K562 (cell line): ENCODE results near the gene WWOX. TPM values are rescaled to one million over a fixed set of nuclear protein-coding genes. Genes with fewer than 3 reads are reported as not detected.

Experiments
- ATAC-seq: fragments of 200-7000 bp; cut with Tn5 transposase; 3 replicates; pipeline ENCODE4 v1.9.1; 2020; ENCODE audit warnings: moderate library complexity
- BruUV-seq: library from RNA; stranded (reverse); fragments of 400-500 nt; replicated peaks from 2 replicates; lab custom pipeline; 2021; lab: Mats Ljungman, UMichigan
- CTCF ChIA-PET: fragments of 300-600 bp; formaldehyde crosslinking; extraction: SDS; loops from one replicate; lab custom pipeline; 2021; ENCODE audit warnings: low intra/inter-chr PET ratio; lab: Yijun Ruan, JAX
- POLR2A ChIA-PET: fragments of 300-600, 350-650 bp; sonication (Branson Sonifier 250); formaldehyde crosslinking; extraction: SDS; loops from one replicate; lab custom pipeline; 2021; ENCODE audit warnings: antibody characterized with exemption, inconsistent platforms; lab: Yijun Ruan, JAX
- DNase-seq, 4 experiments: peaks; one replicate each; pipeline versions ENCODE4 v3.0.0 to v3.0.0-alpha.2; 2011 to 2018; ENCODE audit warnings: low spot score in 3 of 4, mixed read lengths in 3 of 4; ENCODE audit errors: extremely low read depth in 1 of 4
- FAIRE-seq: peaks from 2 replicates; lab custom pipeline; 2011; peaks lifted over from hg19 to GRCh38; lab: Jason Lieb, UNC
- H2AFZ ChIP-seq: 2 replicates; pipeline ENCODE4 v1.6.0; 2011; ENCODE audit warnings: low read depth, low read length, control low read depth, inconsistent platforms
- H3K27ac ChIP-seq: fragments of 200-600 bp; 3 replicates; pipeline ENCODE4 v1.8.0; 2011; ENCODE audit warnings: low read depth, mild to moderate bottlenecking, control low read depth, inconsistent platforms, low read length, moderate library complexity, mixed read lengths; ENCODE audit errors: extremely low read depth
- H3K27me3 ChIP-seq, 2 experiments: fragments of 300-600 bp in 1 of 2; 2 replicates in 1 of 2; 3 replicates in 1 of 2; pipeline versions ENCODE4 v1.6.0 to v1.8.0; 2011; ENCODE audit warnings: inconsistent platforms in 2 of 2, low read length in 2 of 2, mild to moderate bottlenecking in 1 of 2, mixed read lengths in 1 of 2, moderate library complexity in 1 of 2; ENCODE audit not compliant: control insufficient read depth in 2 of 2, insufficient read depth in 2 of 2
- H3K36me3 ChIP-seq: fragments of 300-600 bp; 3 replicates; pipeline ENCODE4 v1.8.0; 2011; ENCODE audit warnings: mild to moderate bottlenecking, low read length, inconsistent platforms; ENCODE audit not compliant: control insufficient read depth, insufficient read depth
- H3K4me1 ChIP-seq, 2 experiments: fragments of 200-600 bp in 1 of 2; replicated peaks in 1 of 2; 2 replicates in 1 of 2; 3 replicates in 1 of 2; pipeline versions ENCODE4 v1.5.1 to v1.8.0; 2011; ENCODE audit warnings: inconsistent platforms in 2 of 2, low read length in 2 of 2, mild to moderate bottlenecking in 1 of 2, mixed read lengths in 1 of 2, moderate library complexity in 1 of 2; ENCODE audit not compliant: control insufficient read depth in 2 of 2, insufficient read depth in 2 of 2
- H3K4me2 ChIP-seq: 2 replicates; pipeline ENCODE4 v1.6.1; 2011; ENCODE audit warnings: low read length, control low read depth, inconsistent platforms, mixed read lengths; ENCODE audit not compliant: insufficient read depth
- H3K4me3 ChIP-seq: fragments of 200-600 bp; sonication (generic), shearing (Covaris generic); 2 replicates; pipeline ENCODE4 v1.5.1; 2016; ENCODE audit warnings: control low read depth, inconsistent platforms
- H3K79me2 ChIP-seq: fragments of 200-600 bp; 3 replicates; pipeline ENCODE4 v1.8.0; 2011; ENCODE audit warnings: low read length, inconsistent platforms; ENCODE audit not compliant: control insufficient read depth, insufficient read depth
- H3K9ac ChIP-seq, 2 experiments: 2 replicates each; pipeline versions ENCODE4 v1.6.0 to v1.6.1; 2011; ENCODE audit warnings: low read depth in 2 of 2, low read length in 2 of 2, control low read depth in 1 of 2, inconsistent platforms in 1 of 2, mild to moderate bottlenecking in 1 of 2, mixed read lengths in 1 of 2; ENCODE audit not compliant: insufficient read depth in 1 of 2
- H3K9me1 ChIP-seq: one replicate; pipeline ENCODE4 v1.6.0; 2011; ENCODE audit warnings: inconsistent platforms, mild to moderate bottlenecking, low read length, moderate library complexity; ENCODE audit not compliant: control insufficient read depth, insufficient read depth
- H3K9me3 ChIP-seq: replicated peaks from 2 replicates; pipeline ENCODE4 v1.5.1; 2011; ENCODE audit warnings: low read depth, low read length, inconsistent platforms; ENCODE audit not compliant: control insufficient read depth, insufficient read depth
- H4K20me1 ChIP-seq: replicated peaks from 2 replicates; pipeline ENCODE4 v1.6.1; 2011; ENCODE audit warnings: low read length, inconsistent platforms, mixed read lengths; ENCODE audit not compliant: control insufficient read depth, insufficient read depth
- DACH1 ChIP-seq: fragments of 450-650 bp; IDR thresholded peaks from 2 replicates; pipeline ENCODE4 v1.6.1; 2018; ENCODE audit not compliant: partially characterized antibody
- HMG20A ChIP-seq: fragments of 450-650 bp; formaldehyde crosslinking; conservative IDR thresholded peaks from 2 replicates; pipeline ENCODE4 v1.4.0; 2020; ENCODE audit warnings: mild to moderate bottlenecking, mixed read lengths
- IRF2 ChIP-seq: sonication (generic); formaldehyde crosslinking; IDR thresholded peaks from 2 replicates; pipeline ENCODE4 v1.8.1; 2022; ENCODE audit warnings: mild to moderate bottlenecking, missing genetic modification reagents
- PHF8 ChIP-seq: fragments of 200-600 bp; sonication (generic); IDR thresholded peaks from 2 replicates; pipeline ENCODE4 v1.6.1; 2012; ENCODE audit warnings: mixed run types, mild to moderate bottlenecking, inconsistent platforms, low read length, moderate library complexity, borderline replicate concordance
- PHTF2 ChIP-seq: fragments of 250-450 bp; sonication (Bioruptor Pico); IDR thresholded peaks from 2 replicates; pipeline ENCODE4 v1.5.0; 2021; ENCODE audit warnings: mild to moderate bottlenecking
- U2AF1 ChIP-seq: fragments of 200-400 bp; formaldehyde crosslinking; optimal IDR thresholded peaks from 2 replicates; pipeline ENCODE3; 2017; ENCODE audit warnings: mild to moderate bottlenecking, low read depth, low read length, moderate library complexity
- ZBED1 ChIP-seq: IDR thresholded peaks from 2 replicates; pipeline ENCODE4 v1.6.1; 2014
- ZNF143 ChIP-seq: sonication (generic); formaldehyde crosslinking; IDR thresholded peaks from 2 replicates; pipeline ENCODE4 v1.9.0; 2022; ENCODE audit warnings: mild to moderate bottlenecking, missing genetic modification reagents
- ZNF253 ChIP-seq: fragments of 250-450 bp; sonication (Bioruptor Pico); conservative IDR thresholded peaks from 2 replicates; pipeline ENCODE4 v1.6.1; 2021; ENCODE audit warnings: mild to moderate bottlenecking
- ZNF584 ChIP-seq: fragments of 200-800 bp; sonication (Bioruptor generic); IDR thresholded peaks from 2 replicates; pipeline ENCODE4 v1.6.1; 2016; ENCODE audit warnings: low read depth, mild to moderate bottlenecking, missing genetic modification characterization, missing compliant biosample characterization
- ZNF695 ChIP-seq: fragments of 450-650 bp; formaldehyde crosslinking; IDR thresholded peaks from 2 replicates; pipeline ENCODE4 v1.4.0; 2020; ENCODE audit warnings: mild to moderate bottlenecking, moderate library complexity
- WGBS: fragments of 100-300 bp; shearing (Covaris generic); methylation state at CpG from one replicate; pipeline ENCODE4 v1.1.6; 2016; ENCODE audit warnings: low coverage, mixed read lengths; ENCODE audit not compliant: insufficient coverage; ENCODE audit errors: missing lambda C conversion rate; 5-methylcytosine and 5-hydroxymethylcytosine counted together
- in situ Hi-C: fragments of 300-500 bp; cut with MboI; formaldehyde crosslinking; loops from 4 replicates; pipeline ENCODE4 v1.15.0; 2018; ENCODE audit warnings: inconsistent platforms, mixed read lengths
- intact Hi-C: fragments of 100-400 bp; cut with micrococcal nuclease; formaldehyde crosslinking; loops from 2 replicates; pipeline ENCODE4 v1.14.2; 2022
- polyA plus RNA-seq, 8 experiments: library from polyadenylated mRNA; depleted of rRNA in 4 of 8; stranded (reverse) in 5 of 8; unstranded in 3 of 8; fragments of >200 nt; fragmentation: Nextera tagmentation in 2 of 8; fragmentation: Illumina TruSeq in 1 of 8; extraction: Ambion mirVana in 2 of 8; extraction: Trizol in 1 of 8; gene quantifications; 2 replicates each; pipeline versions ENCODE4 v1.2.1 to v1.2.3, GENCODE V29; 2011 to 2014; ENCODE audit warnings: inconsistent platforms in 1 of 8, missing spikeins in 1 of 8
- total RNA-seq, 7 experiments: library from RNA; depleted of rRNA in 6 of 7; stranded (reverse); fragments of >200 nt in 6 of 7; fragmentation: Illumina TruSeq in 2 of 7; extraction: Trizol in 2 of 7; gene quantifications; 2 replicates each; pipeline versions ENCODE4 v1.2.1 to v1.2.3, GENCODE V29; 2011 to 2021; ENCODE audit warnings: low replicate concordance in 1 of 7
- TF ChIP-seq, protein P1 (sequence below), 3 experiments: IDR thresholded peaks in 2 of 3; conservative IDR thresholded peaks in 1 of 3; 2 replicates each; pipeline ENCODE4 v1.5.1; 2011 to 2012; ENCODE audit warnings: low read length in 3 of 3, mild to moderate bottlenecking in 3 of 3, control low read depth in 2 of 3, improper control_type of control experiment in 1 of 3, inconsistent platforms in 1 of 3, low read depth in 1 of 3, mixed read lengths in 1 of 3, moderate library complexity in 1 of 3; ENCODE audit not compliant: insufficient read depth in 2 of 3
- TF ChIP-seq, protein P2 (sequence below): fragments of 450-650 bp; IDR thresholded peaks from 2 replicates; pipeline ENCODE4 v1.6.1; 2016; ENCODE audit warnings: low read depth, mild to moderate bottlenecking, moderate library complexity
- TF ChIP-seq, protein P3 (sequence below): fragments of 450-650 bp; IDR thresholded peaks from 2 replicates; pipeline ENCODE4 v1.6.1; 2014; ENCODE audit warnings: low read depth, mild to moderate bottlenecking, moderate library complexity, borderline replicate concordance
- TF ChIP-seq, protein P4 (sequence below): fragments of 250-450 bp; sonication (Bioruptor Pico); IDR thresholded peaks from 2 replicates; pipeline ENCODE4 v1.5.0; 2022; ENCODE audit warnings: mild to moderate bottlenecking

WWOX gene
- total and polyA plus RNA-seq, 9 of the 15 experiments (the other 6 are each of a cell fraction or from before 2014, with no cell fraction given) = 1.6 to 22.7 (median 8.1) TPM

DNA sequence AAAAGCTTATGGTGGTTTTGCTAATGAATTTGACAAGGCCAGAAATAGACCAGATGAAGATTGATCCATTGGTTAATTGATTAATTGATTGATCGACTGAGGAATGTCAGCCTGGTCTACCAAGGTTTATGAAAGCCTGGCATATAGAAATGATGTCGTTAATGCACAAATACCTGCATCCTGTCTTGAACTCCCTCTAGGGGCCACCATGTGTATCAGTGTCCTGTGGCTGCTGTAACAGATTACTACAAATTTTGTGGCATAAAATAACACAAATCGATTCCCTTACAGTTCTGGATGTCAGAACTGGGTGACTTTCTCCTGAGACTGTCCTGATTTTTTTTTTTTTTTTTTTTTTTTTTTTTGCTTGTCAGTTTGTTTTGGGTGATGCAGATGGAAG is 947.9 kb downstream of the WWOX start (continued):
- TF ChIP-seq, protein P1, sequence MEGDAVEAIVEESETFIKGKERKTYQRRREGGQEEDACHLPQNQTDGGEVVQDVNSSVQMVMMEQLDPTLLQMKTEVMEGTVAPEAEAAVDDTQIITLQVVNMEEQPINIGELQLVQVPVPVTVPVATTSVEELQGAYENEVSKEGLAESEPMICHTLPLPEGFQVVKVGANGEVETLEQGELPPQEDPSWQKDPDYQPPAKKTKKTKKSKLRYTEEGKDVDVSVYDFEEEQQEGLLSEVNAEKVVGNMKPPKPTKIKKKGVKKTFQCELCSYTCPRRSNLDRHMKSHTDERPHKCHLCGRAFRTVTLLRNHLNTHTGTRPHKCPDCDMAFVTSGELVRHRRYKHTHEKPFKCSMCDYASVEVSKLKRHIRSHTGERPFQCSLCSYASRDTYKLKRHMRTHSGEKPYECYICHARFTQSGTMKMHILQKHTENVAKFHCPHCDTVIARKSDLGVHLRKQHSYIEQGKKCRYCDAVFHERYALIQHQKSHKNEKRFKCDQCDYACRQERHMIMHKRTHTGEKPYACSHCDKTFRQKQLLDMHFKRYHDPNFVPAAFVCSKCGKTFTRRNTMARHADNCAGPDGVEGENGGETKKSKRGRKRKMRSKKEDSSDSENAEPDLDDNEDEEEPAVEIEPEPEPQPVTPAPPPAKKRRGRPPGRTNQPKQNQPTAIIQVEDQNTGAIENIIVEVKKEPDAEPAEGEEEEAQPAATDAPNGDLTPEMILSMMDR (IDR thresholded peaks at IDR 0.05 in 2 of 3, conservative IDR thresholded peaks at IDR 0.05 in 1 of 3; ENCODE audit: insufficient read depth in 2 of 3, low read depth in 1 of 3, low read length in 3 of 3) = peak; percentile 53 to 66 (median 65); a peak in 5 of 6 replicates

DNA sequence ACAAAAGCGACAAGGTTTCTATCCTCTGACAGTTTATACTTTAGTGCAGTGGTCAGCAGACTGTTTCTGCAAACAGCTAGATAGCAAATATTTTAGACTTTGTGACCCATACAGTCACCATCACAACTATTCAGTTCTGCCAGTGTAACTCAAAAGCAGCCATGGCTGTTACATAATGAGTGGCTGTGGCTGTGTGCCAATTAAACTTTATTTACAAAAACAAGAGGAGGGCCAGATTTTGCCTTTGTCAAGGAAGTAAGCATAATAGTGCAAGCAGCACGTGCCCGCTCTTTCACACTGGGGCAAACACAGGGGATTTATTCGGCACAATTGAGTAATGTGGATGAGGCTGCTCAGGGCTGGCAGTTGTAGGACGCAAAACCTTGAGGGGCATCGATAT is 949.6 kb downstream of the WWOX start:
- Histone ChIP-seq H3K9me1 (no peaks in the 10 kb centered on the region), H3K27me3 (peaks cover 0 to 4% of the 10 kb centered on the region in 2 experiments; a peak in 1 of 5 replicates), H2AFZ (no peak overlapping the region), H3K79me2 (no peaks in the 10 kb centered on the region), H3K9me3 (no peaks in the 10 kb centered on the region), H3K27ac (no peak overlapping the region), H4K20me1 (no peaks in the 10 kb centered on the region), H3K36me3 (no peaks in the 10 kb centered on the region), H3K4me1 (no peaks in the 10 kb centered on the region), H3K4me3 (no peak overlapping the region), H3K9ac (no peak overlapping the region), H3K4me2 (no peak overlapping the region)
- ChIA-PET POLR2A (no interaction called here), CTCF (interaction anchor here (0.7 kb wide), 1 partner anchor 343 kb away, joined by 3 read pairs; no protein-coding TSS in a partner anchor)
- in situ Hi-C loops = no loop called here
- ATAC-seq (no peak), DNase-seq (no peak), FAIRE-seq (no peak)
- no TSS peak for BruUV-seq
- intact Hi-C loops = no loop called here
- WGBS = under 1% methylated on average over 6 of the region's 6 CpGs
- no peak for TF ChIP-seq ZNF695 (CRISPR knock-in tag)
- TF ChIP-seq, protein P2, sequence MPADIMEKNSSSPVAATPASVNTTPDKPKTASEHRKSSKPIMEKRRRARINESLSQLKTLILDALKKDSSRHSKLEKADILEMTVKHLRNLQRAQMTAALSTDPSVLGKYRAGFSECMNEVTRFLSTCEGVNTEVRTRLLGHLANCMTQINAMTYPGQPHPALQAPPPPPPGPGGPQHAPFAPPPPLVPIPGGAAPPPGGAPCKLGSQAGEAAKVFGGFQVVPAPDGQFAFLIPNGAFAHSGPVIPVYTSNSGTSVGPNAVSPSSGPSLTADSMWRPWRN = no peak
- no peak for TF ChIP-seq ZBED1
- no peak for TF ChIP-seq DACH1
- no peak for TF ChIP-seq PHTF2 (CRISPR knock-in tag)
- no peak for TF ChIP-seq ZNF143 (CRISPR knock-in tag)
- no peak for TF ChIP-seq IRF2
- no peak for TF ChIP-seq U2AF1
- no peak for TF ChIP-seq ZNF584 (CRISPR knock-in tag)
- no peak for TF ChIP-seq ZNF253
- TF ChIP-seq, protein P3, sequence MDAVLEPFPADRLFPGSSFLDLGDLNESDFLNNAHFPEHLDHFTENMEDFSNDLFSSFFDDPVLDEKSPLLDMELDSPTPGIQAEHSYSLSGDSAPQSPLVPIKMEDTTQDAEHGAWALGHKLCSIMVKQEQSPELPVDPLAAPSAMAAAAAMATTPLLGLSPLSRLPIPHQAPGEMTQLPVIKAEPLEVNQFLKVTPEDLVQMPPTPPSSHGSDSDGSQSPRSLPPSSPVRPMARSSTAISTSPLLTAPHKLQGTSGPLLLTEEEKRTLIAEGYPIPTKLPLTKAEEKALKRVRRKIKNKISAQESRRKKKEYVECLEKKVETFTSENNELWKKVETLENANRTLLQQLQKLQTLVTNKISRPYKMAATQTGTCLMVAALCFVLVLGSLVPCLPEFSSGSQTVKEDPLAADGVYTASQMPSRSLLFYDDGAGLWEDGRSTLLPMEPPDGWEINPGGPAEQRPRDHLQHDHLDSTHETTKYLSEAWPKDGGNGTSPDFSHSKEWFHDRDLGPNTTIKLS = no peak
- TF ChIP-seq HMG20A = no peak
- TF ChIP-seq PHF8 = no peak
- TF ChIP-seq, protein P4, sequence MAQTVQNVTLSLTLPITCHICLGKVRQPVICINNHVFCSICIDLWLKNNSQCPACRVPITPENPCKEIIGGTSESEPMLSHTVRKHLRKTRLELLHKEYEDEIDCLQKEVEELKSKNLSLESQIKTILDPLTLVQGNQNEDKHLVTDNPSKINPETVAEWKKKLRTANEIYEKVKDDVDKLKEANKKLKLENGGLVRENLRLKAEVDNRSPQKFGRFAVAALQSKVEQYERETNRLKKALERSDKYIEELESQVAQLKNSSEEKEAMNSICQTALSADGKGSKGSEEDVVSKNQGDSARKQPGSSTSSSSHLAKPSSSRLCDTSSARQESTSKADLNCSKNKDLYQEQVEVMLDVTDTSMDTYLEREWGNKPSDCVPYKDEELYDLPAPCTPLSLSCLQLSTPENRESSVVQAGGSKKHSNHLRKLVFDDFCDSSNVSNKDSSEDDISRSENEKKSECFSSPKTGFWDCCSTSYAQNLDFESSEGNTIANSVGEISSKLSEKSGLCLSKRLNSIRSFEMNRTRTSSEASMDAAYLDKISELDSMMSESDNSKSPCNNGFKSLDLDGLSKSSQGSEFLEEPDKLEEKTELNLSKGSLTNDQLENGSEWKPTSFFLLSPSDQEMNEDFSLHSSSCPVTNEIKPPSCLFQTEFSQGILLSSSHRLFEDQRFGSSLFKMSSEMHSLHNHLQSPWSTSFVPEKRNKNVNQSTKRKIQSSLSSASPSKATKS (CRISPR knock-in tag) = no peak
